ENCODE results near the gene NAPB.

The NAPB gene

GRCh38 chr20:23437126-23437899 is 16.0 kb upstream of the NAPB start:
- no peak for DNase-seq (ENCODE audit: low spot score)

DNA sequence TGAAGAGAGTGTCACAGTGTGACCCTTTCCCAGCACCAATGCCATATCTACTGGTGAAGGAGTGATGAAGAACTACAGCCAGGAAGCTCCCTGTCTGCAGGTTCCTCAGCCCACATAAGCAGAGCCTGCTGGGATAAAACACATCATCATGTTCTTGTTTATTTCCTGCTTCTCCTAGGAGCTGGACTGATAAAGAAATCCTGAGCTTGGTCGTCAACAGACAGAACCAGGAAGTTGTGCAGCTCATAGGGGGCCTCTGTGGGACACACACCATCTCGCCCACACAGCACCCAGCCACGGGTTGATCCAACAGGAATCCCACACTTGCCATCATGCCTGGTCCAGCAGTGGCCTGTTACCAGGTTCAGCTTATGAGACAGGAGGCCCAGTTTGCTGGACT is 15.4 kb upstream of the NAPB start:
- DNase-seq (ENCODE audit: low spot score): no peak

GRCh38 chr20:23435626-23436539 is 14.6 kb upstream of the NAPB start:
- peak; percentile 28 for DNase-seq (ENCODE audit: low spot score)

- DNase-seq (ENCODE audit: low spot score): no peak
Observed at GRCh38 chr20:23434521-23435313, 13.4 kb upstream of the NAPB start.

DNA sequence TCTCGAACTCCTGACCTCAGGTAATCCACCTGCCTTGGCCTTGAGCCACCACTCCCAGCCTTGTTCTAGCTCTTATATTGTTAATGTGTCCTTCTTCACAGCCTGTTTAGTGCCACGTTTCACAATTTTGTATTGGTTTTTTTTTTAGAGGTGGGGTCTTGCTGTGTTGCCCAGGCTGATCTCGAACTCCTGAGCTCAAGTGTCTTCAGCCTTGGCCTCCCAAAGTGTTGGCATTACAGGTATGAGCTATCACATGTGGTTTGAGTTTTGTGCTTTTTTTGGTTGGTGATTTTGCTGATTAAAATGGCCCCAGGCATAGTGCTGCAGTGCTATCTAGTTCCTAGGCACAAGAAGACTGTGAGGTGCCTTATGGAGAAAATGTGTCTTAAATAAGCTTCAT is 12.3 kb upstream of the NAPB start:
- no peak for DNase-seq (ENCODE audit: low spot score)

- DNase-seq (ENCODE audit: low spot score): no peak
Observed at GRCh38 chr20:23425129-23425528, 3.8 kb upstream of the NAPB start.

GRCh38 chr20:23419995-23420901 is 1.0 kb downstream of the NAPB start:
- no peak for DNase-seq (ENCODE audit: low spot score)

DNA sequence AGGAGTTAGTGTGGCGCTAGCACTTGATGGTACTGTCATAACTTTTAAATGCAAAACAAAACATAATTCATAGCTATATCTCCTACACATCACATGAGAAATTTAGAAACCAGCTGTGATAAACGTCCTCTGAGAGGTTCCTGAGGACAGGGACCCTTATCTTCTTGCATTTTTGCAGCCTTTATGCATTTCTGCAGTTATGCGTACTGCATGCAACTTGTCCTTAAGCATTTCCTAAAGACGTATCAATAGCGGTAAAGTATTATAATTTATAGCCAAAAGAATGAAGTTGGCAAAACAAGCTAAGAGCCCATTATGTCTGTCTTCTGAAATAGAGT is 1.7 kb downstream of the NAPB start:
- no peak for DNase-seq (ENCODE audit: low spot score)

- no peak for DNase-seq (ENCODE audit: low spot score)
Observed at GRCh38 chr20:23417861-23418260, 3.4 kb downstream of the NAPB start.

- no peak for DNase-seq (ENCODE audit: low spot score)
Observed at GRCh38 chr20:23415959-23416583, 5.2 kb downstream of the NAPB start.

DNA sequence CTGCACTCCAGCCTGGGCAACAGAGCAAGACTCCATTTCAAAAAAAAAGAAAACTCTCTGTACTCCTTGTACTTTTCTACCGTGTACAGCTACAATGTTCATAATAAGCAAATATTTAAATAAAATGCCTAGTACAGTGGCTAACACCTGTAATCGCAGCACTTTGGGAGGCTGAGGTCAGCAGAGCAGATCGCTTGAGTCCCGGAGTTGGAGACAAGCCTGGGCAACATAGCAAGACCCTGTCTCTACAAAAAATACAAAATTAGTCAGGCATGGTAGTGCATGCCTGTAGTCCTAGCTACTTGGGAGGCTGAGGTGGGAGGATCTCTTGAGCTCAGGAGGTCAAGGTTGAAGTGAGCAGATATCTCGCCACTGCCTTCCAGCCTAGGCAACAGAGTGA is 5.7 kb downstream of the NAPB start:
- DNase-seq (ENCODE audit: low spot score): no peak

GRCh38 chr20:23414526-23415188 is 6.6 kb downstream of the NAPB start:
- no peak for DNase-seq (ENCODE audit: low spot score)

DNA sequence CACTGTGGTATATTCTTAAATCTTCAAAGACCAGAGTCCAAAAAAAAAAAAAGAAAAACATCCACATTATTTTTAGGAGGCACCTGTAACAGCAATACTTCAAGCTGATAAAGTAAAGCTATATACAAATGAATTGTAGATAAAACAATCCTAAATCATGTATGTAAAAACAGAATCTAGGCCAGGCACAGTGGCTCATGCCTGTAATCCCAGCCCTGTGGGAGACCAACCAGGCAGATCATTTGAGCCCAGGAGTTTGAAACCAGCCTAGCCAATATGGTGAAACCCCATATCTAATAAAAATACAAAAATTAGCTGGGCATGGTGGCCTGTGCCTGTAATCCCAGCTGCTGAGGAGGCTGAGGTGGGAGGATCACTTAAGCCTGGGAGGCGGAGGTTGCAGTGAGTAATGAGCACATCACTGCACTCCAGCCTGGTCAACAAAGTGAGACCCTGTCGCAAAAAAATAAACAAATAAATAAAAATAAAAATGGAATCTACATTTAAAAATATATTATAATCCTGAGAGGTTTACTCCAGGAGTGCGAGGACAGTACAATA is 7.3 kb downstream of the NAPB start:
- DNase-seq (ENCODE audit: low spot score): no peak

GRCh38 chr20:23412026-23412425 is 9.3 kb downstream of the NAPB start:
- DNase-seq (ENCODE audit: low spot score): no peak

DNA sequence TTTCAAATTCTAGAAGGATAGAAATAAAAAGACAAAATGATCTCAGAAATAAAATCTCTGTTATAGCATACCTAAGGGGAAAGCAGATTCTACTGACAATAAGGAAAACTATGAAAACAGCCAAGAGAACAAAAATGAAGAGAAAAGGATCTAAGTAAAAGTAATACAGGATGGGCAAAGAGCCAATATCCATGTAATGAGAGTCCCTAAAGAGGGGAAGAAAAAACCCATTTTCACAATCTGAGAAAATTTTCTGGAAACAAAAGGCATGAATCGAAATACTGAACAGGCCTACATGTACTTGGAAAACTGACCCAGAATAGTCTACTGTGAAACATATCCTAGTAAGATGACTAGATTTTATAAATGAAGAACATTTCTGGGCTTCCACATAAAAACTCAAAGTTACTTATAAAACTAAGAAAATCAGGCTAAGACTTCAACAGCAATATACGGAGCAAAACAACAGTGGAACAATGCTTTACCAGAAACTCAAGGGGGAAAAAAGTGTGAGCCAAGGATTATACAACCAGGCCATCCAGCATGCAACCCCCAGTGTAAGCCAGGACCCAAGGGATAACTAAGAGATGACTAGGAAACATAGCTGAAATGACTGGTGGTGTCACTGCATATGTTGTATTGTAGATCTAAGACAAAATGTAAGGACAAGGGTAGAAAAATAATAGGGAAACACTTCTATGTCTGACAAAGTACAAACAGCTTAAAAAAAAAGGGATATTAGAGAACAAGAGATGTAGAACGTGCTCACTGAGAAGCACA is 10.2 kb downstream of the NAPB start:
- DNase-seq (ENCODE audit: low spot score): no peak

DNA sequence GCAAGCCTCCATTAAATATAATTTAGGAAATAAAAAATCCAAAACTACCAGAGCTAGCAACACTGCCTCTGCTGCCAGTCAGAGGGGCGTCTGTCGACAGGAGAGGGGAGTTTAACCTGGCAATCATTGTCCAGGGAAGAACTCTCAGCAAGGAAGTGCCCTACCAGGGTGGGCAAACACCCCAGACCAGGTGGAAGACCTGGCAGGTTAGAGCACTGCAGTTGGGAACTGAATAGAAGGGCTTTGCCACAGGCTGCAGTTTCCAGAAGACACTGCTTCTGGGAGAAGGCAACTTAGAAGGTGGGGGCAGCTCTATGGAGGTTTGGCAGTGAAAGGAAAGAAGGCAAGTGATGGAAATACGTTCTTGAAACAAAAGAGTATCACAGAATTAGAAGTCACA is 11.5 kb downstream of the NAPB start:
- DNase-seq (ENCODE audit: low spot score): no peak

- no peak for DNase-seq (ENCODE audit: low spot score)
Observed at GRCh38 chr20:23408957-23409356, 12.3 kb downstream of the NAPB start.

DNA sequence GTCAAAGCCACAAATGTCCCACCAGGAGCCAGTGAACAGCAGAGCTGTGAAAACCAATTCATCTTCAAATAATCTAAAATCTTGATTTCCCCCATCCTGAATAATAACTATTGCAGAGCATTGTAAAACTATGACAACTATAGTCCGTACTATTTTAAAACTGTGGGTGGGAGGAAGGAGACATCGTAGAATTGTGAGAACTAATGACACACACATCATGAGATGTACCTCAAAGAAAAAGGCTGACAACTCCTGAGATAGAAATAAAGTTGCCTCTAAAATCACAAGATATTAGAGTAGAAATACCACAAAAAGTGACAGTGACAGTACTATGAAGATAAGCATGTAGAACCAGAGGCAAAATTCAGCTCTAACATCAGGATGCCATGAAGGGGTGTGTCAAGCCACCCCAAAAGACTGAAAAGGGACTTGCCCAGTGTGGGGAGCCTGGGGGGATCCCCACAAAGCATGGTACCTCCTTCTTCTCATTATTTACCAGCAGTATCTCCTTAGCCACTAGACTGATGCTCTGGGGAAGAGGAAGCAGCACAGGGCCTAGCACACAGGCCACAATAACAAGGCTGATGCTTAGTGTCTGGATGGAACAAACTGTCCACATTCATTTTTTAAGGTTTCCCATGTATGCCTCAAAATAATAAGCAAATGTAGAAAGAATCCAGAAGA is 13.4 kb downstream of the NAPB start:
- DNase-seq (ENCODE audit: low spot score): no peak

DNA sequence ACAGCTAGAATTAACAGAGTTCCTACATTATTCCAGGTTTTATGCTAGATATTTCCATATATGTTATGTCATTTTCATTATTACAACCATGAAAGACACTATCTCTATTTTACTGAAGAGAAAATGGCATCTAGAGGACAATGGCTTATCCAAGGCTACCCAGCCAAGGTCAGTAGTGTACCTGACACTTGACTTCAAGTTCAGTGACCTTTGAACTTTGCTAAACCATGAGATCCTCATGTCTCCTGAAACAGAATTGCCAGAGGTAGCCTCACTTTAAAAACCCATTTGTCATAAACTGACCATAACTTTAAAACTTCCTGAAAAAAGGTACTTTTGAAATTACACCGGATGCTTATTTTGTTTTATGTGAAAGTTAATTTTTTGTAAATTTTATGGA is 14.4 kb downstream of the NAPB start:
- DNase-seq (ENCODE audit: low spot score): no peak

All from pons (tissue), 1 donor.